Activated CD4-positive, alpha-beta T cell treated with anti-CD3 and anti-CD28 coated beads for 48 hours (primary cell): Measurements from ENCODE around the gene MAGEF1.
A peak's percentile ranks its signal among the peaks of the same experiment; 100 is the strongest.

Experiments used
- DNase-seq: peaks from one replicate; pipeline ENCODE4 v3.0.0-alpha.2; 2020

MAGEF1 gene

GRCh38 chr3:184719709-184720108, 7.8 kb upstream of the MAGEF1 start:
- DNase-seq, result no peak

- DNase-seq, result no peak
Observed at GRCh38 chr3:184718431-184718830, 6.6 kb upstream of the MAGEF1 start.

GRCh38 chr3:184717399-184717983, 5.6 kb upstream of the MAGEF1 start:
- DNase-seq, result no peak

GRCh38 chr3:184716622-184717398, 4.9 kb upstream of the MAGEF1 start:
- no peak for DNase-seq

GRCh38 chr3:184715943-184716621, 4.2 kb upstream of the MAGEF1 start:
- DNase-seq, result no peak

- DNase-seq, result no peak
Observed at GRCh38 chr3:184713521-184713920, 1.7 kb upstream of the MAGEF1 start.

GRCh38 chr3:184713040-184713355, 1.1 kb upstream of the MAGEF1 start:
- no peak for DNase-seq

- DNase-seq, result no peak
Observed at GRCh38 chr3:184712248-184713039, 580 bp upstream of the MAGEF1 start.

- DNase-seq, result peak; percentile 40
Observed at GRCh38 chr3:184710870-184711492, 883 bp downstream of the MAGEF1 start.

GRCh38 chr3:184703657-184704056, 8.2 kb downstream of the MAGEF1 start:
- DNase-seq, result no peak

GRCh38 chr3:184700759-184701158, 11.1 kb downstream of the MAGEF1 start:
- DNase-seq, result no peak

GRCh38 chr3:184697845-184698244, 14.0 kb downstream of the MAGEF1 start:
- no peak for DNase-seq

GRCh38 chr3:184696697-184697096, 15.2 kb downstream of the MAGEF1 start:
- DNase-seq, result no peak

GRCh38 chr3:184694716-184695115, 17.1 kb downstream of the MAGEF1 start:
- no peak for DNase-seq

- DNase-seq, result no peak
Observed at GRCh38 chr3:184694133-184694665, 17.7 kb downstream of the MAGEF1 start.

- DNase-seq, result no peak
Observed at GRCh38 chr3:184693011-184693975, 18.6 kb downstream of the MAGEF1 start.

GRCh38 chr3:184691397-184692231, 20.2 kb downstream of the MAGEF1 start:
- no peak for DNase-seq

GRCh38 chr3:184690192-184690883, 21.5 kb downstream of the MAGEF1 start:
- no peak for DNase-seq

- DNase-seq, result no peak
Observed at GRCh38 chr3:184688882-184689271, 23.0 kb downstream of the MAGEF1 start.
